Urothelium cell line (cell line): ENCODE results near the gene NFIA.
"Not testable (repeated sequence)": the region's sequence is repeated elsewhere in the genome, so short reads cannot be mapped to it uniquely, and the experiment has no call there.

Experiments used
- DNase-seq: peaks from one replicate; pipeline ENCODE4 v3.0.0; 2011; ENCODE audit warnings: low spot score, mixed read lengths
- FAIRE-seq: peaks from 2 replicates; lab custom pipeline; 2011; peaks lifted over from hg19 to GRCh38; lab: Jason Lieb, UNC

The NFIA gene

DNA sequence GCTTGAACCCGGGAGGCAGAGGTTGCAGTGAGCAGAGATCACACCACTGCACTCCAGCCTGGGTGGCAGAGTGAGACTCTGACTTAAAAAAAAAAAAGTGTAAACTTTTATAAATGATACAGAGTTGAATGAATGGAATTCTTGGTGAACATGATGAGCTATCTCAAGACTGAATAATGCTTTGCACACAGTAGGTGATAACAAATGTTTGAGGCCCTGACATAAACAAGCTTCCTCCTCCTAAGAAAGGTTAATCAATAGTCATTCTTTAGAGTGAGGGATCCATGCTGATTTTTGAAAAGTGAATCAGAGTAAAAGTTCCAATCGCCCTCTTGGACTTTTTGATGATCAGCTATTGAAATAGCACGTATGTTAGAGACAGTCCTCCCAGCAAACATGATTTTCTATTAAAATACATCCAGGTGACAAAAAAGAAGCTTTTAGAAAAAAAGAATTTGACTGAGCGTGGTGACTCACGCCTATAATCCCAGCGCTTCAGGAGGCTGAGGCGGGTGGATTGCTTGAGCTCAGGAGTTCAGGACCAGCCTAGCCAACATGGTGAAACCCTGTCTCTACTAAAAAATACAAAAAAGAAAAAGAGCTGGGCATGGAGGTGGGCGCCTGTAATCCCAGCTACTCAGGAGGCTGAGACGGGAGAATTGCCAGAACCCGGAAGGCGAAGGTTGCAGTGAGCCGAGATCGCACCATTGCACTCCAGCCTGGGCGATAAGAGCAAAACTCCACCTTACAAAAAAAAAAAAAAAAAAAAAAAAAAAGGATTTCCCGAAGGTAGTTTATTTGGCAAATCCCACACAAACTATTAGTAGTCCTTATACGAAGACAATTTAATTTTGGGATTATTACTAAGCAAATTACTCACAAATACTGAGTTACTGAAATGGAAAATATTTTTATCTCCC lies 181.8 kb downstream of the NFIA start:
- no peak for FAIRE-seq

DNA sequence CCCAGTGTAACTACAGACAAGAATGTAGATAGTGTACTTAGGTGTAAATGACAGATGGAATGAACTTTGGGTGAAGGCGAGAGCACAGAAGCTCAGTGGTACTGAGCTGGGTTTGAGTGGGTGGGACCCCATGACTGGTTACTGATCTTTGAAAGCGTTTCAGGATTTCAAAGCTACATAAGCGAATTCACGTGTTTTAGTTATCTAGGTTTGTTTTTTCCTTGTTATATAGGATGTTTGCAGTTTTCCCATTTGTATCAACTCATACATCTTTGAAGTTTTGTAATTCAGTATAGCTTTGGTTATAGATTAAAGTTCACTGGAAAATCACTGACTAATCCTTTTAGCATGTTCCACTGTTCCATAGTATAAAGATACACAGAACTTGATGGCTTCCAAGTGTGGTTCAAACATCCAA lies 182.5 kb downstream of the NFIA start:
- FAIRE-seq (no peak), DNase-seq (no peak)

More for the DNA sequence above, 181.8 kb downstream of the NFIA start:
- no peak for DNase-seq

DNA sequence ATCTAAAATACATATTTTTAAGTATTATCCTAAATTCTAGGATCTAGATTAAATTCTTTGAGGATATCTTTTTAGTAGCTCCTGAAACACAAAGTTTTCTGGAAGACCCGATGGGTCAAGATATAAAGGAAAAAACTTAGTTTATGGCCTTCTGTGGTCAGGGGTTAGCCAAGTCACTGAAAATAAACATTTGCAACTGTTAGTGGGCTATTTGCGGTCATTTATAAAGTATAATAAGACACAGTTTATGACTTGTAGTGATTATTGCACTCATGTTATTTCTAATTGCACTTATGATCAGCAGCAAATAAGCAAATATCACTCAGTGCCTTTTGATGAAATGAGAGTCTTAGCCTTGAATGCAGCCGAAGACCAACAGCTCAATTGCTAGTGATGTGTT lies 183.3 kb downstream of the NFIA start:
- FAIRE-seq: no peak

DNA sequence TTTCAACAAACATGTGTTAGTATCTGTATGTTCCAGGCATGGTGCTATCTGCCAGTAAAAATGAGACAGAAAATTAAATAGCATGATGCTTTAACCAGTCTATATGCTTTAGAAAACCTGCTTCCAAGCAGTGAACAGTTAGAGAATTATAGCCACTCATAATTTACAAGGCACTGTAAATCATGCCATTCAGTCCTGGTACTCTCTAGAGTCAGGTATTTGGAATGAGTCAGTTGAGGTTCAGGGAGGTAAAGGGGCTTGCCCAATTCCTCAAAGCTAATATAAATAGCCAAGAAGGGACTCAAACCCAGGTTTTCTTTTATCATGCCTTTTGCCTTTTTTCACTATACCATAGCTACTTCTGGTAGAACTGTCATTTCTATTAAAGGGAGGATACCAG lies 184.4 kb downstream of the NFIA start:
- DNase-seq (no peak), FAIRE-seq (no peak)

More for the DNA sequence above, 183.3 kb downstream of the NFIA start:
- no peak for DNase-seq

DNA sequence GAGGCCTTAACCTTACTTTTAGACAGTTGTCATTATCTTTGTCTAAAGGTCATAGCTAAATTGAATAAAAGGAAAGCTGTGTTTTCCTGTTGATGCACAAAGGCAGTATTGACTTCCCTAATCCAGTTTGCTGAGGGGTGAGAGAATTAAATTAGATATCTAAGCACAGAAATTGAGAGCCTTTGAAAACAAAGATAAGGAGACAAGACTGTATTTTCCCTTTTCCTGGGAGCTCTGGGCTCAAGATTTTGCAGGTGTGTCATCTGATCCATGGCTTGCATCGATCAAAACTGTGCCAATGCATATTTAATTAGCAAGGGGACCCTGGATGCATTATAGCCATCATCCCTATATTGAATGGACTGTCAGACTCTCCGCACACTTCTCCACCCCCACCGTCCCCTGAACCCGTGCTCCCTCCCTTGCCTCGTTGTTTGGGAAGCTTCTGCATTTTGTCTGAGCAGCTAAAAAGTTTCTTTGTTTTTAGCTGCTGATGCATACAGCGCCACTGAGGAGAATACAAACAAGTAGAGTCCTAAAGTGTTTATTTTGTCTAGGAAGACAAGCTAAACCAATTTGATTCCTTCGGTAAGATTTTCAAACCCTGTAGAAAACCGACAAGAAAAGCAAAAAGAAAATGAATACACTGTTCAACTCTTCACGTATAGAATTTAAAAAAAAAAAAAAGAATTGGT lies 186.3 kb downstream of the NFIA start:
- DNase-seq (no peak), FAIRE-seq (no peak)

DNA sequence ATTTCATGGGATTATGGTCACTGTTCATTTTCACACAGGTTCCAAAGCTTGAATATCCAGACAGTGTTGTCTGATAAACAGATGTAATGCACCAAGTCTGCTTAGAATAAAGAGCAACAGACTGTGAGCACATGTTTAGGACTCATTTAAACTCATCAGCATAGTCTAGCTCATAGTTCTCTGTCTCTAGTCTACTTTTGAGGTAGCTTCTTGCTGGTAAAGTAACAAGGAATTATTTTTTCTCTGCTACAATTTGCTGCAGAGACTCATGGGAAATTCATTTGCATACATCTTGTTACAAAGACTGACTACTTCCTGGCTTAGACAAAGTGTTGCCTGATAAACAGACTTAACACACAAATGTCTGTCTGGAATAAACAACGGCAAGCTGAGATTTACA lies 187.2 kb downstream of the NFIA start:
- FAIRE-seq (no peak), DNase-seq (no peak)

DNA sequence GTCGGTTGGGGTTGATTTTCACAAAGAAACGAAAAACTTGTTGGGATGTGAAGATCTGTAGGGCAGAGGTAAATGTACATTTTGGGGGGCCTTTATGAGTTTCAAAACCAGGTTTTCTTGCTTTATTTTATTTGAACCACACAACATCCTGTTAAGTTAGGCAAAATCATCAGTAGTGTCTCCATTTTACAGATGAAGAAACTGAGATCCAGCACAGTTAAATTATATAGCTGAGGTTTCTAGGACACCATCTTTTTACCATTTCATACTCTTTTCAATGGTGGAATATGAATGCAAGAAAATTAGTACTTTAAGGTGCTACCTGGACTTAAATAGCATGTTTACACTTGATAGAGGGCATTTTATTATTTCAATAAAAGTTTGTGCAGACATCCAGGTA lies 187.7 kb downstream of the NFIA start:
- FAIRE-seq (no peak), DNase-seq (no peak)

DNA sequence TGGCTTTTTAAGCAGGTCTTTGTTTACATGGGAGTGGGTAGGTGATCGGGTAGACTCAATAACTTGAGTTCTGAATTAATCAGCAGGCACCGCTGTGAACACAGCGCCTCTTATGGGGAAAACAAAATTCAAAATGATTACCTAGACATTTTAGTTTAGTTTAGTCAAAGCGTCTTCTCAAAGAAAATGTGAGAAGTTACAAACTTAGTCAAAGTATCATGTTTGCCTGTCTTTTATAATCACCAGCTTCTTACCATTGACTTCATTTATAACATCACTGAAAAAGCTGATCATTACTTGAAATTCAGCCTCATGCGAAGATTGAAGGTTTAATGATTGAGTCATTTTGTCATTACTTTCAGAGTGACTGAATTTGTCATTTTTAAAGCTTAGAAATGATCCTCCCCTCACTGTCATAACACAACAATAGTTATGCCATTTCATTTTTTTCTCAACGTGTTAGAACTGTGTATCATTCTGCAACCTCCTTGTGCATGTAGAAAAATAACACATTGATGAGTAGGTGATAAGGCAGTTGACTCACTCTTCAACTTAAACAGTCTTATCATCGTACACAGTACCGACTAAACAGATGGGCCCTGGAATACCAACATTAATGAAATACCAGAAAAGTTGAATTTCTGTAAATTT lies 188.5 kb downstream of the NFIA start:
- FAIRE-seq (no peak), DNase-seq (no peak)

DNA sequence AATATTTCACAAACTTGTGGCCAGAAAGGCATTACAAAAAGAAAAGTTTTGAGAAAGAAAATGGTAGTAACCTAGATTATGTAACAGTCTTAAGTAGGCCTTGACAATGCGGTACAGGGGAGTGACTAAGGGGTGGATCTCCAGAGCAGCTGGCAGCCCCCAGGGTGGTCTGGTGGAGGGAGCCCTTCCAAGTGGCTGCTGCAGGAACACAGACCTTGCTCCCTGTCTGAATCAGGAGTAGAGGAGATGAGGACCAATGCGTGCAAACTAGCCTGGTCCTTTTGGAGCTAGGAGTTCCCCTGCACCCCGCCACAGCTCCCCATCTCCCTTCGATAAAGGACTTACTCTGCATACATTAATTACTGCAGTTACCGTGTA lies 189.0 kb downstream of the NFIA start:
- DNase-seq (no peak), FAIRE-seq (no peak)

DNA sequence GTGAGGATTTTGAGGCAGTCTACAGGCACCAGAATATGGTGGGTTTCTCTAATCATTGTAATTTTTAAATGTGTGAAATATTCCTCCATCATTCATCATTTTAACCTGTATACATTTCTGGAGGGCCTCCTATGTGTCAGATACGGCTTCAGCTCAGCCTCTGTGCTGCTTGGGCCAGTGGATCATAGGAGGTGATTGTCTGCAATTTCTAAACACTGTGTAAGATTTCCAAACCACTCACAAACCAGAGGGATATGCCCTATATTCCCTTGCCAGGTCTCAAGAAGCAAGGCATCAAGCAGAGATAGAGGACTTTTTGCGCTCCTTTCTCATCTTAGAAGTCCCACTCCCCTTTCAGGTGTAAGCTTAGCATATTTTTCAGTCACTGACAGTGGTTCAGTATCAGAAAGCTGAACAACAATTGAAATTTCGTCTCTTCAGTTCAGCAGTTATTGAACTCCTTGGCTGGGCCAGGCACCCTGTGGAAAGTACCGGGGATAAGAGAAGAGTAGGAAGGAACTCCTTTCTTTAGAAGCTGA lies 190.9 kb downstream of the NFIA start:
- DNase-seq (no peak), FAIRE-seq (no peak)

DNA sequence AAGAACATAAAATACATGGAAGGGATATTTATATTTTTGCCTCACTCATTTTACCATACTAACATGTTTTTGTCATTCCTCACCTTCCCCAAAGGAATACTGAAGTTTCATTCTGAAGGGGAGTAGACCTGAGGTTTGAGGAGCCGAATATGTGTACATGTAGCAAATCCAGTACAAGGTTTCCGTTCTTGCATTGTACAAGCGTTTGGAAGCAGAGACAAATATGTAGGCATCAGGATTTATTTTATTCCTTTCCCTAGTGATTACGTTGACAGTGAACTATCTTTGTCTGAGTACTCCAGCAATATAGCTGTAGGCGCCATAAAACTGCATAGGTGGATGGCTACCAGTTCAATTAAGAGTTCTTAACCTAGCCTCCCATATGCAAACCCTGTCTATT lies 191.5 kb downstream of the NFIA start:
- FAIRE-seq (no peak), DNase-seq (no peak)

DNA sequence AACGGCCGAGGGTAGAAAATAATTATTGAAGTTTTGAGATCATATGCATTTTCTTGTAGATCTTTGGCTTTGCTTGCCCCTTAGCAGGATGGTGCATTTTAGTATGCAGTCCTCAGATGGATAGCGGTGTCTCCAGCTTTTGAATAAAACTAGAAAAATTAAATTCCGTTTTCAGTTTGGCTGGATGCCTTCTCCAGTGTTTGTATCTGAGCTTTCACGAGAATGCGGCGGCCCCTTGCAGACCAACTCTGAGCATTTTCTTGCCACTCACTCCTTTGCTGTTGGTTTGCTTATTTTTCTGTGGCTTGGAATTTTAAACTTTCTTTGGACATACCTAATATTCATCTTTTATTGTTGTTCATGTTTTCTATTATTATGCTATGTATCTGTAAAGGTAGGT lies 192.6 kb downstream of the NFIA start:
- FAIRE-seq (no peak), DNase-seq (no peak)

DNA sequence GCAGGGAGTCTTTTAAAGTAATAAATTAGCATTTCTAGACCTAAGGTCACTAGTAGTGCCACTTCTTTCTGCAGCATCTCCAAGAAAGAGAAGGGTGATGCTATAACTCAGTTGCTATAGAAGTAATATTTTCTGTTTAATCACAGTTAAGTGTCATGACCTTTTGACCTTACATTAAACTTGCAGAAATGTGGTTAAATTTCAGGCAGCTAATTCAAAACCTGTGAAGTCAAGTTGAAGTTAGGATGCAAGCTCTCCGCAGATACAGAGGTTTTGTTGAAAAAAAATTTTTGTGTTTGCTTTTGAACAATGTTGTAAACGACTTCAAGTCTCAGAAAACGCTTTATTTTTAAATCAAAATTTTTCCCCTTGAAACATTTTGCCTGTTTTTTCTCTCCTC lies 193.9 kb downstream of the NFIA start:
- no peak for DNase-seq
- FAIRE-seq: no peak

DNA sequence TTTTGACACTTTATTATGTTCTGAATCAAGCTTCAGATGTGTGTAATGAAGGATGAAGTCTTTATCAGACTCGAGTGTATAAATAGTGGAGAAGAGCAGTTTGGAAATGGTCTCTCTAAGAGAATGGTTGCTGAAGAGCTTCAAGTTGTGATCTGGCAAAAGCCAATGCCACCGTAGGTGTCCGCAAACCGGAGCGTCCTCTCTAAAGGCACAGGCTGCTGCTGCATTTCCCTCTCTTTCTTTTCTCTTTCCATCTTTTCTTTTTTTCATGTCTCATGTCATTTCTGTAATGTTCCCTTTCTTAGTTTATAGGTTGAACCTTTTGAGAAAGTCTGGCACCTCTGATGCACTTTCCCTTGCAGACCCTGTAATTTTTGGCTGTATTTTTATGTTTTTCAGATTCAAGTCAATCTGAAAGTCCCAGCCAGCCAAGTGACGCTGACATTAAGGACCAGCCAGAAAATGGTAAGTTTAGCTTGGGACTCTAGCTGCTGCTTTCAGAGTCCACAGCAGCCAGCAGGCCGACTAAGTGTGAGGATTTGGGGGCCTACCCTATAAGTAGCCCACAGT lies 194.8 kb downstream of the NFIA start:
- DNase-seq: no peak
- FAIRE-seq: no peak

DNA sequence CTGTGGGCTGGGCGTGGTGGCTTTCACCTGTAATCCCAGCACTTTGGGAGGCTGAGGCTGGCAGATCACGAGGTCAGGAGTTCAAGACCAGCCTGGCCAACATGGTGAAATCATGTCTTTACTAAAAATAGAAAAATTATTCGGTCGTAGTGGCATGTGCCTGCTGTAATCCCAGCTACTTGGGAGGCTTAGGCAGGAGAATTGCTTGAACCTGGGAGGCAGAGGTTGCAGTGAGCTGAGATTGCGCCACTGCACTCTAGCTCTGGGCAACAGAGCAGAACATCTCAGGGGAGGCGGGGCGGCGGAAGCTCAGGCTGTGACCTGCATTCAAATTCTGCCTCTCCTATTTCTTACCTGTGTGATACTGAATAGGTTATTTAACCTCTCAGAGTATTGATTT lies 196.1 kb downstream of the NFIA start:
- not testable (repeated sequence) for FAIRE-seq, DNase-seq

DNA sequence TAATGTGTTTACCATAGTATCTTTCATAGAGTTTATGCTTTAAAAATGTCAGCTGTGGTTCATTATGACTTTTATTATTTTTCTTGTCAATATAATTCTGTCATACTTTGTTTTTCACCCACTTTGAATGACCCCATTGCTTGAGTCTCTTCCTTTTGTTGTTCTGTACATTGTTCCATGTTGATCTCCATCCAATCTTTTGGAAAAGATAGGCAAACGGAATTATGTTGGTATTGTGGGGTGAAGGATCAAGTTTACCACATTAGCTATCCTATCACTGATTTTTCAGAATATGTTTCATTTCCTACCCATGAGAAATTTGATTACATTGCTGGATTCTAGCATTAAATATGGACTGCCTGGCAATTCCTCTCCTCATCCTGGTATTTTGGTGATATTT lies 196.6 kb downstream of the NFIA start:
- FAIRE-seq: no peak
- no peak for DNase-seq

DNA sequence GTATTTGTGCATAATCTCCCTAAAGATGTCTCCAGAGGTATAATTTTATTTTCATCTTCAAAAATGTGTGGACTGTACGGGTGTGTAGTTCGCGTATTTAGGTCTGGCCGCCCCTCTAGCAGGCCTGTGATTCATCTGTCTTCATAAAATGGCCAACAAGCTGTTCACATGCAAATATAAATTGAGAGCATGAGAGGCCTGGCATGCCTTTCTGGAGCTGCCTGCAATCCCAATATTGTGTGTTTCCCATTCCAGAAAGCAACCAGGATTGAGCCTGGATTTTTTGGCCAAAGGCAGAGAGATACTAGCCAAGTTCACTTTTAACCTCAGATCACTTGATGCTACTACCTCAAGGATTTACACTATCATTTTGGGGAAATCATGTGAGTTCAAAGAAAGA lies 197.2 kb downstream of the NFIA start:
- DNase-seq (no peak), FAIRE-seq (no peak)

DNA sequence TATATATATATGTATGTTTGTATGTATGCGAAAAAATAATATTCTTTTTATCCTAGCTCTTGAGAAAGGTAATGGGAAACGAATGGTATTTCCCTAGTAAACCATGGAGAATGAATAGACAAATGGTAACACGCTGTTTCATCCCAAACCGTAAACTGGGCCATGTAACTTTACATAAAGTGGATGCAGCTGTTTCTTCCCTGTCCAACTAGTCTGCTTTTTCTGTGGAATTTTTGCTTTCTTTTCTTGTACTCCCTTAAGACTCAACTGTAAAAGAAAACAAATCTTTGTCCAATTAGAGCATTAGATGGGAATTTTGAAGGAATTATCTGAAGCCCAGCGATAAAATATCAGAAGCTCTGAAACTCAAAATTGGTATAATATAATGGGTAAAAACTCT lies 198.1 kb downstream of the NFIA start:
- FAIRE-seq: no peak
- DNase-seq: no peak

DNA sequence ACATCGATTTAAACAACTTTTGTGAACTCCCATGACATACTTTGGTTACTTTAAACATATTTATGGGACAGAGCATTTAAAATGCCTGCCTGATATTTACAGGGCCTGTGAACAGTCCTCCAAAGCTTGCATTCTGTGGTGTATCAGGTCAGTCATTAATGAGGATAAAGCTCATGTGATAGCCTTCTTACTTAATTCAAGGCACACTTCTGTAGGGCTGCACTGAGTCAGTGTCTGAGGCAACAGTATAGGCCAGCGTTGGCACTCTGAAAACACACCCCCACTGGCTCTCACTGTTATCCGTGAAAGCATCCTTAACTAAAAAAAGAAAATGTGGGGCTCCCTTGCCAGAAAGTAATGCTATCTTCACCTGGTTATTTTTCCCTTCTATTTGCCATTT lies 200.0 kb downstream of the NFIA start:
- FAIRE-seq (no peak), DNase-seq (no peak)

DNA sequence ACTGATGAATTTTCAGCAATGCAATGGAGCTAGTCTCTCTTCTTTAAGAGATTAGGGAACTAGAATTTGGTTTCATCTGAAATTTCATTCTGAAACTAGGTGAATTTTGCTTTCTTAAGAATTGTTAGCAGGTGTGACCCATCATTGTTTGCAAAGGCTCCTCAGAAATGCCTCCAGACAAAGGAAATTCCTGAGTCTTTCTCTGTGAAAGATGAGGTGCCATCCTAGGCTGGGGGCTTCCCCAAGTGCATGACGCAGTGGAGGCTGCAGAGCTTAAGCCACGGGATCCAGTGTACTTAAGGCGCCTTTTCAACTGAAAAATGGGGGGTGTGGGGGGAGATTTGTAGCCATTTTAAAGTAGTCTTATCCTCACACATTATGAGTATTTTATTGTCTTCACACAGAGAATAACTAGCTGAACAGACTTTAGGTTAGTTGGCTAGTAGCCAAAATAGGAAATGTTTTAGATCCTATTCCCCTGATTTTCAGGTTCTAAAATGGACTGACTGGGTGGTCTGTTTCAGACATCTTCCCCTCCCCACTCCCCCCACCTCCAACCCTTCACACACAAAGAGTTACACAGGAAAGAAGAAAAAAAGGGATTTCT lies 202.0 kb downstream of the NFIA start:
- DNase-seq (peak; percentile 14), FAIRE-seq (no peak)

DNA sequence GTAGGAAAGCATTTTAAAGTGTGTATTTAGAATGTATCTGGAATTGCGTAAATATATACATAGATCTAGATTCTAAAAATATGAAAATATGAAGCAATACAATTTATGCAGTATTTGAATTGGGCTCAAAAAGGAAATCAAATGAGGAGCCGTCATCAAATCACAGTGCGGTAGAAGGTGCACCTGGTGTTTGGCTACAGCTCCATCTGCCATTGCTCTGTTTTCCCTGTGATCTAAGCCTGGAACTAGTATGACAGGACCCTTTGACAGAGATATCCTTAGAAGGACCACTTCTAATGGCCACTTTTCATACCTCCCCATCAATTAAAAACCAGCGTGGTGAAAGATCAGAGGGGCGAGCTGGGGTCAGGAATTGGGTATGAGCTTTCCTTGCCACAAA lies 202.6 kb downstream of the NFIA start:
- FAIRE-seq: no peak

More for the DNA sequence above, 202.6 kb downstream of the NFIA start:
- DNase-seq: no peak
